NCI-H774 (cell line): ENCODE measurements around the gene DDX50.

ENCODE experiments used
- DNase-seq: peaks from one replicate; lab custom pipeline; 2025; lab: John Stamatoyannopoulos, UW

The DDX50 gene

DNA sequence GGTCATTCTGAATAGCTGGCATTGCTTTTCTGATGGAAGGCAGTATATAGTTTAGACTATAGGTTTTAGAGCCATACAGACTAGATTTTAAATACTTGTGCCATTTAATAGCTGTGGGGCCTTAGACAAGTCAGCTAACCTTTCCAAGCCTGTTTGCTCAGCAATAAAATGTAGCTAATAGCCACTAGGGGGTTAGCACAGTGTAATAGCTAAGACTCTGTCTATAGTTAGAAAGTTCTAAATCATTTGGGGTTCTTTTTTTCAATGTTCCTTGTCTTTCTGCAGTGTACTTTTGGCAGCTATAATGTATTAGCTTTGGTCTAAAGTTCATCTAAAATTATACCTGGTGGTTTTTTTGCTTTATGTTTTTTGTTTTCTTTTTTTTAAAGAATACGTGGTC, 80.0 kb downstream of the DDX50 start:
- no peak for DNase-seq

GRCh38 chr10:68982389-68982788, 81.3 kb downstream of the DDX50 start:
- no peak for DNase-seq

- no peak for DNase-seq
Measured at GRCh38 chr10:68987611-68988010, 86.5 kb downstream of the DDX50 start.

DNA sequence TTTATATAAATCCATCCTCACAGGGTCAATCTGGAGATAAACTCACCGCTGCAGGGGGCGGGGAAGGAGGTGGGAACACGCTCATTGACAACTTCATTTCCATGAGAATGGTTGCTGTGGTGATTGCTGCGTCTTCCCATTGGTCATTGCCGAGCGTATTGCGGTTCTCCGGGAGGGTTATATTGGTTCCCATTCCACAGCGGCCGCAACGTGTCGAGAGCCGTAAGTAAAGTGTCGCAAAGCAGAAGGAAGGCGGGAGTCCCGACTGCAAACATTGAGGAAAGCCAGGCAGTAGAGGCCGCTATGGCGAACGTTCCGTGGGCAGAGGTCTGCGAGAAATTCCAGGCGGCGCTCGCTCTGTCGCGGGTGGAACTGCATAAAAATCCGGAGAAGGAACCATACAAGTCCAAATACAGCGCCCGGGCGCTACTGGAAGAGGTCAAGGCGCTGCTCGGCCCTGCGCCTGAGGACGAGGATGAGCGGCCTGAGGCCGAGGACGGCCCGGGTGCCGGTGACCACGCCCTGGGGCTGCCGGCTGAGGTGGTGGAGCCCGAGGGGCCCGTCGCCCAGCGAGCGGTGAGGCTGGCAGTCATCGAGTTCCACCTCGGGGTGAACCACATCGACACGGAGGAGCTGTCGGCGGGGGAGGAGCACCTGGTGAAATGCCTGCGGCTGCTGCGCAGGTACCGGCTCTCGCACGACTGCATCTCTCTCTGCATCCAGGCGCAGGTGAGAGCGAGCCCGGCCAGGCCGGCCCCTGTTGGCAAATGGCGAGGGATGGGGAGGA, 87.6 kb downstream of the DDX50 start, which contains the start of gene KIFBP:
Gene KIFBP (plus strand): TSS at position 274 of the 787 bp plus-strand sequence. CDS start 30 bp downstream, at position 304.
- peak; percentile 93 for DNase-seq

- DNase-seq: no peak
Measured at GRCh38 chr10:68989317-68989990, 88.3 kb downstream of the DDX50 start.

- no peak for DNase-seq
Measured at GRCh38 chr10:68992636-68993440, 91.7 kb downstream of the DDX50 start.
